HUDEP-2 (cell line): Measurements from ENCODE around the gene PCDHB6.
"Not testable (repeated sequence)": the region's sequence is repeated elsewhere in the genome, so short reads cannot be mapped to it uniquely, and the experiment has no call there.

ENCODE experiments used
- DNase-seq, 76 experiments: peaks; one replicate each; lab custom pipeline; 2025; ENCODE audit not compliant: unreplicated experiment in 76 of 76; lab: John Stamatoyannopoulos, UW

PCDHB6 gene

GRCh38 chr5:141157901-141158300, 8.0 kb downstream of the PCDHB6 start:
- DNase-seq = not testable (repeated sequence)

- DNase-seq = peak in 1 of 76 experiments; percentile 3
Measured at GRCh38 chr5:141172381-141173204, 22.7 kb downstream of the PCDHB6 start, which contains the start of gene PCDHB7. Gene PCDHB7, plus strand, starts transcription at chr5:141172644. Its CDS starts 192 bp downstream, at chr5:141172836.

- not testable (repeated sequence) for DNase-seq
Measured at GRCh38 chr5:141174291-141175104, 24.6 kb downstream of the PCDHB6 start.

- DNase-seq = no peak
Measured at GRCh38 chr5:141175933-141176332, 26.1 kb downstream of the PCDHB6 start.

DNA sequence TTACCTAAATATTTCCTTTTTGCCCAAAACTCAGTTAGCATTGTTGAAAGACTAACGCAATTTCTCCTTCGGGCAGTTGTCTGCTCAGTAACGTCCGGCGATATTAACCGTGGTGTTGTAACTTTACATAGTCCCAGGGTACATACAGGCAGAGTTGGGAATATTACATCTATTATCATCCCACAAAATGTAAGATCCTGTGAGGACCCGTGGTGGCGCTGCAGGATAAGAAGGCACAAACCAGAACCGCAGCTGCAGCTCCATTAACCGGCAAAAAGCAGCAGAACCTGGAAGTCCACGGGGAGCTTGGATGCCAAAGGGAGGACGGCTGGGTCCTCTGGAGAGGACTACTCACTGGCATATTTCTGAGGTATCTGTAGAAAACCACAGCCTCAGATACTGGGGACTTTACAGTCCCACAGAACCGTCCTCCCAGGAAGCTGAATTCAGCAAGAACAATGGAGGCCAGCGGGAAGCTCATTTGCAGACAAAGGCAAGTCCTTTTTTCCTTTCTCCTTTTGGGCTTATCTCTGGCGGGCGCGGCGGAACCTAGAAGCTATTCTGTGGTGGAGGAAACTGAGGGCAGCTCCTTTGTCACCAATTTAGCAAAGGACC, 27.8 kb downstream of the PCDHB6 start, which contains the start of gene PCDHB8:
Gene PCDHB8 (plus strand): TSS at position 214 of the 615 bp plus-strand sequence. CDS start 245 bp downstream, at position 459.
- not testable (repeated sequence) for DNase-seq

GRCh38 chr5:141179371-141179770, 29.5 kb downstream of the PCDHB6 start:
- DNase-seq = not testable (repeated sequence)

DNA sequence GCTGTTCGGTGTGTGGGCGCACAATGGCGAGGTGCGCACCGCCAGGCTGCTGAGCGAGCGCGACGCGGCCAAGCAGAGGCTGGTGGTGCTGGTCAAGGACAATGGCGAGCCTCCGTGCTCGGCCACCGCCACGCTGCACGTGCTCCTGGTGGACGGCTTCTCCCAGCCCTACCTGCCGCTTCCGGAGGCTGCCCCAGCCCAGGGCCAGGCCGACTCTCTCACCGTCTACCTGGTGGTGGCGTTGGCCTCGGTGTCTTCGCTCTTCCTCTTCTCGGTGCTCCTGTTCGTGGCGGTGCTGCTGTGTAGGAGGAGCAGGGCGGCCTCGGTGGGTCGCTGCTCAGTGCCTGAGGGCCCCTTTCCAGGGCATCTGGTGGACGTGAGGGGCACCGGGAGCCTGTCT, 30.0 kb downstream of the PCDHB6 start:
- DNase-seq = not testable (repeated sequence)

DNA sequence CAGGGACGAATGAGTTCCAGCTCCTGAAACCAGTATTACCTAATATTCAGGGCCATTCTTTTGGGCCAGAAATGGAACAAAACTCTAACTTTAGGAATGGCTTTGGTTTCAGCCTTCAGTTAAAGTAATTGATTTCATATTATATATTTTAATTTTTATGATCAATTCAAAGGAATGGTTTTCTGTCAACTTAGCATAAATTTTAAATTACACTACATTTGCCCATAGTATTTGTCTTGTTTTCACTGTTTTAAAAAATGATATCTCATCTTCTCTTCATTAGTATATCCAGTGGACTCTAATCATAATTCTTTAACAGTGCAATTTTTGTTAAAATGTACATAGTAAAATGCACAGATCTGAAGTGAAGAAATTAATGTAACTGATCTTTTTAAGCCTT, 30.5 kb downstream of the PCDHB6 start:
- DNase-seq = no peak

GRCh38 chr5:141182248-141182647, 32.4 kb downstream of the PCDHB6 start, which contains the start of gene PCDHB16:
Gene PCDHB16, plus strand, starts transcription at chr5:141182387. Its CDS starts 173 bp downstream, at chr5:141182560.
- DNase-seq = peak in 2 of 76 experiments; percentile 0 to 4

- not testable (repeated sequence) for DNase-seq
Measured at GRCh38 chr5:141184117-141184855, 34.4 kb downstream of the PCDHB6 start.

DNA sequence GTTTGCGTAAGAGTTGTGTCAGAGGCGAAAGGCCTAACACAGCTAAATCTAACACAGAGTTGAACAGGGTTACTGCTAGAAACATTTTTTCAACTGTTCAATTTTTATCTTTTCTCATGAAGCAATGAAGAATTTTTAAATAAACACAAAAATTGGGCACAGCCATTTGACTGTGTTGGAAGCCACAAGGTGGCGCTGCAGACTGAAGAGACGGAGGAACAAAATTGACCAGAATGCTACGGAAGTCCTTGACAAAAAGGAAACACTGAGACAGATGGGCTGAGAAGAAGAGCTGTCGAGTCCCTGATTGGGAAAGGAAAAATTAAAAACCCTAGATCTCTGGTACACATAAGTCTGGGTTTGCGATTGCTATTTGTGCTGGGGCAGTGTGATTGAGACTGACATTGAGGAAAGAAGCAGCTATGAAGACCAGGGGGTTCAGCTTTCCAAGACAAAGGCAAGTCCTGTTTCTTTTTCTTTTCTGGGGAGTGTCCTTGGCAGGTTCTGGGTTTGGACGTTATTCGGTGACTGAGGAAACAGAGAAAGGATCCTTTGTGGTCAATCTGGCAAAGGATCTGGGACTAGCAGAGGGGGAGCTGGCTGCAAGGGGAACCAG, 37.1 kb downstream of the PCDHB6 start, which contains the start of gene PCDHB9:
Gene PCDHB9 (plus strand): TSS at position 265 of the 616 bp plus-strand sequence. CDS start 158 bp downstream, at position 423.
- peak in 3 of 76 experiments; percentile 0 to 13 (median 6) for DNase-seq

- DNase-seq = not testable (repeated sequence)
Measured at GRCh38 chr5:141188682-141189081, 38.8 kb downstream of the PCDHB6 start.

GRCh38 chr5:141189131-141189530, 39.3 kb downstream of the PCDHB6 start:
- DNase-seq = not testable (repeated sequence)

DNA sequence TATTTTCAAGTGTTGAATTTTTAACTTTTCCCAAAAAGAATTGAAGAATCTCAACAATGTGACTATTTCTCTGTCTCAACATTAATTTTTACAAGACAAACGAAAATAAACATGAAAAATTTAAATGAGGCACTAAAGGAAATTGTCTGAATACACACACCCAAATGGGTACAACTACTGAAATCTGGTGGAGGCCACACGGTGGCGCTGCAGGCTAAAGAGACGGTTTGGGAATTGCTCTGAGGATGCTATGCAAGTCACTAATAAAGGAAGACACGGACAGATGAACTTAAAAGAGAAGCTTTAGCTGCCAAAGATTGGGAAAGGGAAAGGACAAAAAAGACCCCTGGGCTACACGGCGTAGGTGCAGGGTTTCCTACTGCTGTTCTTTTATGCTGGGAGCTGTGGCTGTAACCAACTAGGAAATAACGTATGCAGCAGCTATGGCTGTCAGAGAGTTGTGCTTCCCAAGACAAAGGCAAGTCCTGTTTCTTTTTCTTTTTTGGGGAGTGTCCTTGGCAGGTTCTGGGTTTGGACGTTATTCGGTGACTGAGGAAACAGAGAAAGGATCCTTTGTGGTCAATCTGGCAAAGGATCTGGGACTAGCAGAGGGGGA, 42.4 kb downstream of the PCDHB6 start, which contains the start of gene PCDHB10:
Gene PCDHB10 (plus strand): TSS at position 244 of the 616 bp plus-strand sequence. CDS start 200 bp downstream, at position 444.
- DNase-seq = peak in 5 of 76 experiments; percentile 1 to 16 (median 3)

DNA sequence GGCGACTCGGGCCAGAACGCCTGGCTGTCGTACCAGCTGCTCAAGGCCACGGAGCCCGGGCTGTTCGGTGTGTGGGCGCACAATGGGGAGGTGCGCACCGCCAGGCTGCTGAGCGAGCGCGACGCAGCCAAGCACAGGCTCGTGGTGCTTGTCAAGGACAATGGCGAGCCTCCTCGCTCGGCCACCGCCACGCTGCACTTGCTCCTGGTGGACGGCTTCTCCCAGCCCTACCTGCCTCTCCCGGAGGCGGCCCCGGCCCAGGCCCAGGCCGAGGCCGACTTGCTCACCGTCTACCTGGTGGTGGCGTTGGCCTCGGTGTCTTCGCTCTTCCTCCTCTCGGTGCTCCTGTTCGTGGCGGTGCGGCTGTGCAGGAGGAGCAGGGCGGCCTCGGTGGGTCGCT, 44.5 kb downstream of the PCDHB6 start:
- not testable (repeated sequence) for DNase-seq

GRCh38 chr5:141196363-141196762, 46.5 kb downstream of the PCDHB6 start:
- DNase-seq = no peak

- no peak for DNase-seq
Measured at GRCh38 chr5:141199359-141200235, 49.7 kb downstream of the PCDHB6 start, which contains the start of gene PCDHB11. Gene PCDHB11, plus strand, starts transcription at chr5:141199627. Its CDS starts 148 bp downstream, at chr5:141199775.

DNA sequence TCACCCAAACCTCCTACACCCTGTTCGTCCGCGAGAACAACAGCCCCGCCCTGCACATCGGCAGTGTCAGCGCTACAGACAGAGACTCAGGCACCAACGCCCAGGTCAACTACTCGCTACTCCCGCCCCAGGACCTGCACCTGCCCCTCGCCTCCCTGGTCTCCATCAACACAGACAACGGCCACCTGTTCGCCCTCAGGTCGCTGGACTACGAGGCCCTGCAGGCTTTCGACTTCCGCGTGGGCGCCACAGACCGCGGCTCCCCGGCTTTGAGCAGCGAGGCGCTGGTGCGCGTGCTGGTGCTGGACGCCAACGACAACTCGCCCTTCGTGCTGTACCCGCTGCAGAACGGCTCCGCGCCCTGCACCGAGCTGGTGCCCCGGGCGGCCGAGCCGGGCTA, 51.3 kb downstream of the PCDHB6 start:
- not testable (repeated sequence) for DNase-seq
